GM08714 (cell line): ENCODE measurements around the gene PTPRN2.
"Not testable (repeated sequence)": the region's sequence is repeated elsewhere in the genome, so short reads cannot be mapped to it uniquely, and the experiment has no call there.

Experiments
- H3K4me3 ChIP-seq: fragments of 200-500 bp; sonication (Bioruptor generic); 2 replicates; pipeline ENCODE4 v1.5.1; 2014; ENCODE audit warnings: mild to moderate bottlenecking, low read length, inconsistent platforms
- ZNF274 ChIP-seq: IDR thresholded peaks from 2 replicates; pipeline ENCODE4 v1.6.1; 2012; ENCODE audit warnings: mild to moderate bottlenecking, low read depth, low read length

The PTPRN2 gene

DNA sequence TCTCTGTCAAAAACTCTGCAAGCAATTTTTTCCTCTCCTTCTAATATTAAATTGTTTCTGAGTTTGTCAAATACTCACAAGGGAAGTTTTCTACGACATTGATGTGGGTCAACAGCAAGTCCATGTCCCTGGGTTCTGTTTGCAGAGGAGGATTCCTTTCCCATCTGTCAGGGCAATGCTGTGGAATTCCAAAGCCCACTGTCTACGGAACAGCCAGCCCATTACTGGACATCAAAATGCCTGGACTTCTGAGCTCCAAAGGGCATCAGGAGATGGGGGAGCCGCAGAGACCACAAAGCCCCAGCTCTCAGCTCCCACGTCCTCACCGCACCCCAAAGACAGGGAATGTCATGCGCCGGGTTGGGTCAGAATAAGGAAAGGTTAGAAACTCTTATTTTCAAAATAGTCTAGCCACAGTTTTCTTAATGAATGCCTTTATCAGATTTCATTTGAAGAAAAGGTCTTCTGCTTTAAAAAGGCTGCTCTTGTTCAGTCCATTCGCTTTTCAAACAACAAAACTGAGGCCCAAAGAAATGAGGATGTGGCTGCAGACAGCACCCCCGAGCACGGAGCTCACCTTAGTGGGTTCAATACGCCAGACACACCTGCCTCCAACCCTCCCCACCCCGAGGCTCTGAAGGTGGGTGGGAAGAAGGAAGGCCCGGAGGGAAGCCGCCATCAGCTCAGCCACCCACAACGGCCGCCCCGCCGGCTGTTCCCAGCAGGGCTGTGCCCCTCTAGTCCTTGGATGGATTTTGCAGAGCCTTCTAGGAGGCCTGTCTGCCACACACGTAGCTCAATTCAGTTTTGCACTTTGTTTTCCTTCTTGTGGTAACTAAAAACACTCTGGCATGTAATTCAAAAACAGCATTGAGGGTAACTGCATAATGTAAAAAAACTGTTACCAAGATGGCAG lies 44.7 kb downstream of the PTPRN2 start:
- TF ChIP-seq ZNF274: no peak
- no peak overlapping the region for H3K4me3 ChIP-seq

DNA sequence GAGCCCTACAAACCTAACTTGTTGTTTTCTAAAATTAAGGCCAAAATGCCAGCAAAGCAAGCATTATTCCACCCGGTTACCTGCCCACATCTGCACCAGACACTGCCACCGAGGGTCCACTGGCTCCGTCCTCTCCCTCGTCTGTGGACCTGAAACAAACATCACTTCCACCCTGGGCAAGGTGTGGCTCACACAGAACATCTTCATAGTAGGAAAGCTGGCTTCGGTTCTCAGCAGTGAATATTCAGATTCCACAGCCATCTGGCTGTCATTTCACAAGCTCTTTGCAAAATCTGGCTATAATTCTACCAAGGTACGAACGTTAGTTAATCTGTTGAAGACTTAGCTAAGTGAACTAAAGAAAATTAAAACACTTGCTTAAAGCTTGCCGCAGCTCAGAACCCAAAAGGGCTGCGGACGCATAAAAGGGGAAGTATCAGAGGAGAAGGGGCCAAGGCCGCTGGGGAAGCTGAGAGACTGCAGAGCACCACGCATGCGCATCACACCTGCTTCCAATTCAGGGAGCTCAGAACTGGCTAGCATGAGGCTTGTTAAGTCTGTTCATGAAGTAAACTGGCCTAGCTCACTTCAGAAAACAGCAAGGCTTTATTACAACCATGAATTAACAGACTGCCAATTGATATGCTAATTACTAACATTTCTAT lies 46.1 kb downstream of the PTPRN2 start:
- H3K4me3 ChIP-seq: no peak overlapping the region
- no peak for TF ChIP-seq ZNF274

DNA sequence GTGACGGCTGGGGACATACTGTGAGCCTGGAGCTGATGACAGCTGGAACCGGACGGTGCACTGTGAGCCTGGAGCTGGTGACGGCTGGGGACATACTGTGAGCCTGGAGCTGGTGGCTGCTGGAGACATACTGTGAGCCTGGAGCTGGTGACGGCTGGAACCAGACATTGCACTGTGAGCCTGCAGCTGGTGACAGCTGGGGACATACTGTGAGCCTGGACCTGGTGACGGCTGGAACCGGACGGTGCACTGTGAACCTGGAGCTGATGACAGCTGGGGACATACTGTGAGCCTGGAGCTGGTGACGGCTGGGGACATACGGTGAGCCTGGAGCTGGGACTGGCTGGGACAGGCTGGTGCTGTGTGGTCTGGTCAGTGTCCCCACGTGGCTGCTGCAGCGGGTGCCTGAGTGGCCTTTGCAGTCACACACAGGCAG lies 47.9 kb downstream of the PTPRN2 start:
- TF ChIP-seq ZNF274: no peak
- no peak overlapping the region for H3K4me3 ChIP-seq

GRCh38 chr7:158538156-158538946 lies 49.3 kb downstream of the PTPRN2 start:
- TF ChIP-seq ZNF274: no peak
- H3K4me3 ChIP-seq: no peak overlapping the region

GRCh38 chr7:158537516-158537882 lies 50.1 kb downstream of the PTPRN2 start:
- no peak overlapping the region for H3K4me3 ChIP-seq
- no peak for TF ChIP-seq ZNF274

- TF ChIP-seq ZNF274: no peak
- H3K4me3 ChIP-seq: no peak overlapping the region
Measured at GRCh38 chr7:158536871-158537515, 50.6 kb downstream of the PTPRN2 start.

GRCh38 chr7:158535079-158535478 lies 52.5 kb downstream of the PTPRN2 start:
- H3K4me3 ChIP-seq: no peak overlapping the region
- no peak for TF ChIP-seq ZNF274

DNA sequence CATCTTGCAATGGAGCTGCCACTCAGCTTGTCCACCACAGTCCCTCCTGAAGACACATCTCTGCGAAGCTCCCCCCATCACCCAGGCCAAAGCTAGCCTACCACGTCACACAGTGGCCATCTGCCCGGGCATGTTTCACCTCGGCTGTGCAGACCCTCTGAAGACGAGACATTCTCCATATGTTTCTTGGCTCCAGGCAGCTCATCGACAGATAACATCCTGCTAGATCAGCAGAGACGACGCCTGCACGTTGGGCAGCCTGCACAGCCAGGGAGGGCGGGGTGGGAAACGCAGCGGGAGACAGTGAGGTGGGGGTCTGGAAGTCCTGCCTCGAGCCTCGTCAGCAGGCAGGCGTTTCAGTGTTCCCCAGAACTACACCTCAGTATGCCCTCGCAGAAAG lies 53.0 kb downstream of the PTPRN2 start:
- no peak overlapping the region for H3K4me3 ChIP-seq
- TF ChIP-seq ZNF274: no peak

DNA sequence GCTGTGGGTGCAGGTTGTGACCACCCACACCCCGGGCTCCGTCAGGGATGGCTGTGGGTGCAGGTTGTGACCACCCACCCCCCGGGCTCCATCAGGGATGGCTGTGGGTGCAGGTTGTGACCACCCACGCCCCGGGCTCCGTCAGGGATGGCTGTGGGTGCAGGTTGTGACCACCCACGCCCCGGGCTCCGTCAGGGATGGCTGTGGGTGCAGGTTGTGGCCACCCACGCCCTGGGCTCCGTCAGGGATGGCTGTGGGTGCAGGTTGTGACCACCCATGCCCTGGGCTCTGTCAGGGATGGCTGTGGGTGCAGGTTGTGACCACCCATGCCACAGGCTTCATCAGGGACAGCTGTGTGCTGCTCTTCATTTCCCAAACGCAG lies 53.5 kb downstream of the PTPRN2 start:
- H3K4me3 ChIP-seq: not testable (repeated sequence)

DNA sequence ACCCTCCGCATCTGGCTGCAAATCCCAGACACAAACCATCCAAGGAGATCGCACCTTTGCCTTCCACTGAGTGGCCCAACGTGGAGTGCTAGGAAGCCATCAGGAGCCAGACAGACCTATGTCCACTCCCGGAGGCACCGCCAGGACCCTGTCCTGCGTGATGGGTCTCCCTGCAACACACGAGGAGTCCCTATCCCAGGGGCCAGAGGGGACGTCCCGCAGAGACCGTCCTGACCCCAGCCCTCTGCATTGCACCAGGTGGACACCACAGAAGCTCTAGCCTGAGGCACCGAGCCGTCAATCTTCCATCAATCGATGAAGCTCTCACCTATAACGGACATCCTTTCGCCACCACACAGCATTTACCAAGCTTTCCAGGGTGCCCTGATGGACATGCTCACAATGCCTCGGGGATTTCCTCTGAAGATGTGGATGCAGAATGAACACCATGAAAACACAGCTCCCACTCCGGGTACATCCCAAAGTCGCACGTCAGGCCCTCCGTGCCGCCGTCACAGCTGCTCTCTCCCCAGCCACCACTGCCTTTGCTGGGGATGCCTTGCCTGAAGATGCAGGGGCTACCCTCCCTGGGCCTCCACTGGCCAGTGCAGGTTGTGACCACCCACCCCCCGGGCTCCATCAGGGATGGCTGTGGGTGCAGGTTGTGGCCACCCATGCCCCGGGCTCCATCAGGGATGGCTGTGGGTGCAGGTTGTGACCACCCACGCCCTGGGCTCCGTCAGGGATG lies 54.1 kb downstream of the PTPRN2 start:
- no peak overlapping the region for H3K4me3 ChIP-seq
- no peak for TF ChIP-seq ZNF274

DNA sequence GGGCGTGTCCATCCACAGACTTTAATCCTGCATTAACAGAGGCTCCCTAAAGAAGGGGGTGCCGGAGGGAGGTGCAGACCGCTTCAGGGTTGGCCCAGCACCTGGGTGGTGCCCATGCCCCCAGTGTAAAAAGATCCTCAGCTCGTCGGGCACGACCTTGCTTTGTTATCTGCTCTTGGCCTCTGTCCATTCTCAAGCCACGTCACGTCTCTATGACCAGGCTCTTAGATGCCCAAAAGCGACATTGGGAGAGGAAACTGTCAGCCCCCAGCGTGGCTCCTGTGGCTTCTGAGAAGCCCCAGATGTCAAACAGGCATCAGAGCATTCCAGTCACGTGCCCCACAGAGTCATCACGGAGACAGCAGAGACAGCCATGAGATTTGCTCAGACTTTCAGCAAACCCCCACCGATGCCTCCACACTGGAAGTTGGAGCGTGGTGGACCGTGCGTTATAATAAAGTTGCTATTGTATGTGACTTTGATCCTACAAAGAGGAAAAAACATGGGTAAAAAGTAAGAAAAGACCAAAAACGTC lies 55.5 kb downstream of the PTPRN2 start:
- no peak for TF ChIP-seq ZNF274
- no peak overlapping the region for H3K4me3 ChIP-seq

GRCh38 chr7:158531661-158532060 lies 56.0 kb downstream of the PTPRN2 start:
- H3K4me3 ChIP-seq: no peak overlapping the region
- no peak for TF ChIP-seq ZNF274

DNA sequence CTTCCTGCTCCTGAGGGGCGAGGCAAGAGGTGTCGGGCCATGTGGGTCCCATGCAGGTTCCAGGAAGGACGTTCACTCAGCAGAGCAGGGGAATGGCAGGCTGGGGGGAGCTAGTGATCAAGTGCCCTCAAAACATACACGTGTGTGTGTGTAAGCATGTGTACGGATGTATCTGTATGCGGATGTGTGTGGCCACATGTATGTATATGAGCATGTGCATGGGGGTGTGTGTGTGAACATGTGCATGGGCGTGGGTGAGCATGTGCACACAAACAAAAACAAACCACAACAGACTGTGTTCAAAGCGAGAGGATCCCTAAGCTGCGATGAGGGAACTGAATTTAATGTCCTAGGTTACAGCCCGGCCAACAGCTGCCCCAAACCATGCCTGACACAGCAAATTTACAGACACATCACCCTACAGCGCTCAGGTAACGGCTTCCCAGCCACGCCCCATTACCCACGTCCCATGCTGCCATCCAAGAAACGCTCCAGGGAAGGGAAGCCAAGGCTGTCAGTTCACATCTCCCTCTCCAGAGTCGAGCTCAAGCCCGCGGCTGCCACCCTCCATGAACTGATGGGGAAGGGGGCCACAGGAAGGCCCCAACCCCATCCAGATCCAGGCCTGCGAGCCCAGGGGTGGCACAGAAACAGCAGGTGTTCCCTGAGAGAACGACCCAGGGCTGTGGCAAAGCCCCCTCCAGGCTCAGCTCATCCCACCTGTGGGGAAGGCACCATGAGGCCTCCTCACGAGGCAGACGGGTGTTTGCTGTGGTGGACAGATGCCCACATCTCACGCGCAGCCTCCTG lies 56.6 kb downstream of the PTPRN2 start:
- no peak for TF ChIP-seq ZNF274
- no peak overlapping the region for H3K4me3 ChIP-seq
